Amniotic stem cell (primary cell): Measurements from ENCODE around the gene LTBP1.
A peak's percentile ranks its signal among the peaks of the same experiment; 100 is the strongest.

Experiments used
- DNase-seq: peaks from one replicate; lab custom pipeline; 2025; lab: John Stamatoyannopoulos, UW

Gene LTBP1

GRCh38 chr2:33314541-33314940 is 367.8 kb downstream of the LTBP1 start:
- DNase-seq: no peak

GRCh38 chr2:33316328-33316727 is 369.6 kb downstream of the LTBP1 start:
- DNase-seq: no peak

GRCh38 chr2:33317369-33318007 is 370.7 kb downstream of the LTBP1 start:
- DNase-seq: no peak

GRCh38 chr2:33318456-33318855 is 371.7 kb downstream of the LTBP1 start:
- no peak for DNase-seq

- DNase-seq: no peak
These were observed 373.8 kb downstream of the LTBP1 start for GRCh38 chr2:33320573-33320972.

GRCh38 chr2:33321236-33321771 is 374.6 kb downstream of the LTBP1 start:
- peak; percentile 46 for DNase-seq

GRCh38 chr2:33321876-33322483 is 375.2 kb downstream of the LTBP1 start:
- DNase-seq: no peak

- no peak for DNase-seq
These were observed 375.9 kb downstream of the LTBP1 start for GRCh38 chr2:33322612-33323011.

- no peak for DNase-seq
These were observed 377.2 kb downstream of the LTBP1 start for GRCh38 chr2:33323957-33324356.

GRCh38 chr2:33326100-33326499 is 379.3 kb downstream of the LTBP1 start:
- no peak for DNase-seq

GRCh38 chr2:33333433-33333832 is 386.7 kb downstream of the LTBP1 start:
- no peak for DNase-seq

GRCh38 chr2:33334083-33334482 is 387.3 kb downstream of the LTBP1 start:
- no peak for DNase-seq

- no peak for DNase-seq
These were observed 388.8 kb downstream of the LTBP1 start for GRCh38 chr2:33335516-33335915.

- DNase-seq: no peak
These were observed 389.4 kb downstream of the LTBP1 start for GRCh38 chr2:33336036-33336625.

GRCh38 chr2:33337385-33337960 is 390.7 kb downstream of the LTBP1 start:
- no peak for DNase-seq

- DNase-seq: no peak
These were observed 391.2 kb downstream of the LTBP1 start for GRCh38 chr2:33337981-33338380.

- no peak for DNase-seq
These were observed 392.5 kb downstream of the LTBP1 start for GRCh38 chr2:33339269-33339668.

GRCh38 chr2:33340280-33340679 is 393.5 kb downstream of the LTBP1 start:
- no peak for DNase-seq

GRCh38 chr2:33342171-33342570 is 395.4 kb downstream of the LTBP1 start:
- DNase-seq: no peak

GRCh38 chr2:33342705-33343104 is 396.0 kb downstream of the LTBP1 start:
- DNase-seq: no peak

GRCh38 chr2:33343387-33343895 is 396.7 kb downstream of the LTBP1 start:
- DNase-seq: no peak

- DNase-seq: no peak
These were observed 397.5 kb downstream of the LTBP1 start for GRCh38 chr2:33344230-33344629.

- no peak for DNase-seq
These were observed 401.1 kb downstream of the LTBP1 start for GRCh38 chr2:33347856-33348255.
